Renal pelvis (tissue), 4 donors: ENCODE data around the gene TTLL11. TPM values are rescaled to one million over a fixed set of nuclear protein-coding genes. Genes with fewer than 3 reads are reported as not detected.

ENCODE experiments used
- DNase-seq: peaks from one replicate; pipeline ENCODE4 v3.0.0-alpha.2; 2013
- polyA plus RNA-seq, 3 donors: library from polyadenylated mRNA; unstranded; fragments of 120-200 nt; gene quantifications; one replicate each; pipeline ENCODE4 v1.2.1, GENCODE V29; 2013; ENCODE audit not compliant: insufficient read length in 3 of 3

Gene TTLL11
- polyA plus RNA-seq, 3 donors, result 6.2 to 8.9 (median 8.5) TPM

- DNase-seq, result peak; percentile 90
Observed at GRCh38 chr9:121884057-121884541, 209.0 kb downstream of the TTLL11 start.

GRCh38 chr9:121883281-121884056 lies 209.6 kb downstream of the TTLL11 start:
- no peak for DNase-seq

GRCh38 chr9:121881920-121882500 lies 211.1 kb downstream of the TTLL11 start:
- DNase-seq, result no peak

GRCh38 chr9:121880343-121880898 lies 212.7 kb downstream of the TTLL11 start:
- no peak for DNase-seq

GRCh38 chr9:121878271-121878822 lies 214.8 kb downstream of the TTLL11 start:
- DNase-seq, result peak; percentile 65

GRCh38 chr9:121876658-121877271 lies 216.3 kb downstream of the TTLL11 start:
- DNase-seq, result no peak

GRCh38 chr9:121876255-121876654 lies 216.9 kb downstream of the TTLL11 start:
- DNase-seq, result no peak

- DNase-seq, result no peak
Observed at GRCh38 chr9:121874524-121874923, 218.6 kb downstream of the TTLL11 start.

- DNase-seq, result no peak
Observed at GRCh38 chr9:121871431-121872025, 221.6 kb downstream of the TTLL11 start.

- no peak for DNase-seq
Observed at GRCh38 chr9:121870271-121870670, 222.8 kb downstream of the TTLL11 start.

GRCh38 chr9:121868626-121869025 lies 224.5 kb downstream of the TTLL11 start:
- no peak for DNase-seq

GRCh38 chr9:121866927-121867326 lies 226.2 kb downstream of the TTLL11 start:
- no peak for DNase-seq

- DNase-seq, result no peak
Observed at GRCh38 chr9:121865884-121866283, 227.2 kb downstream of the TTLL11 start.

- DNase-seq, result no peak
Observed at GRCh38 chr9:121865060-121865459, 228.0 kb downstream of the TTLL11 start.

- DNase-seq, result no peak
Observed at GRCh38 chr9:121863955-121864354, 229.2 kb downstream of the TTLL11 start.

GRCh38 chr9:121862371-121863332 lies 230.5 kb downstream of the TTLL11 start:
- DNase-seq, result no peak

GRCh38 chr9:121861501-121862180 lies 231.5 kb downstream of the TTLL11 start:
- no peak for DNase-seq

GRCh38 chr9:121860744-121861143 lies 232.4 kb downstream of the TTLL11 start:
- no peak for DNase-seq

GRCh38 chr9:121860213-121860612 lies 232.9 kb downstream of the TTLL11 start:
- DNase-seq, result no peak

- DNase-seq, result no peak
Observed at GRCh38 chr9:121859646-121860045, 233.5 kb downstream of the TTLL11 start.
